ENCODE data around the gene XKR7.
"Not testable (repeated sequence)": the region's sequence is repeated elsewhere in the genome, so short reads cannot be mapped to it uniquely, and the experiment has no call there.

XKR7 gene, protein sequence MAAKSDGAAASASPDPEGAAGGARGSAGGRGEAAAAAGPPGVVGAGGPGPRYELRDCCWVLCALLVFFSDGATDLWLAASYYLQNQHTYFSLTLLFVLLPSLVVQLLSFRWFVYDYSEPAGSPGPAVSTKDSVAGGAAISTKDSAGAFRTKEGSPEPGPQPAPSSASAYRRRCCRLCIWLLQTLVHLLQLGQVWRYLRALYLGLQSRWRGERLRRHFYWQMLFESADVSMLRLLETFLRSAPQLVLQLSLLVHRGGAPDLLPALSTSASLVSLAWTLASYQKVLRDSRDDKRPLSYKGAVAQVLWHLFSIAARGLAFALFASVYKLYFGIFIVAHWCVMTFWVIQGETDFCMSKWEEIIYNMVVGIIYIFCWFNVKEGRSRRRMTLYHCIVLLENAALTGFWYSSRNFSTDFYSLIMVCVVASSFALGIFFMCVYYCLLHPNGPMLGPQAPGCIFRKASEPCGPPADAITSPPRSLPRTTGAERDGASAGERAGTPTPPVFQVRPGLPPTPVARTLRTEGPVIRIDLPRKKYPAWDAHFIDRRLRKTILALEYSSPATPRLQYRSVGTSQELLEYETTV

DNA sequence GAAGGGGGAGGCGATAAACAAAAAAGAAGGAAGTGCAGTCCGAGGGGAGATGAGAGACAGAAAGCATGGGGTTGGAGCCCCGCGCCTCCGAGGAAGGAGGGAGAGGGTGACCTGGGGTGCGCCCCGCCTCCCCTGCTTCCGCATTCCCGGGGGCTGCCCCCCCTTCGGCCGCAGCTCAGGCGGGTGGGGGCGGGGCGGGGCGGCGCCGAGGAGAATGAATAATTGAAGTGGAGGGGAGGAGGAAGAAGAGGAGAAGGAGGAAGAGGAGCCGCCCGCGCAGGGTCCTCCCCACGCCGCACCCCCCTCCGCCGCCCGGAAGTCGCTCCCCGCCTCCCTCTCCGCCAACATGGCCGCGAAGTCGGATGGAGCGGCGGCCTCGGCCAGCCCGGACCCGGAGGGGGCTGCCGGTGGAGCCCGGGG is at the start of gene XKR7:
Gene XKR7 (plus strand): TSS at position 322 of the 420 bp plus-strand sequence. CDS start 25 bp downstream, at position 347.
- H3K4me3 ChIP-seq (ENCODE audit: low read length): no peak within 1 kb of the TSS
- peaks cover 3% of the 10 kb centered on the region for H3K27me3 ChIP-seq (ENCODE audit: control insufficient read depth, insufficient read depth, low read length)
- no peak within 1 kb of the TSS for H3K9ac ChIP-seq (ENCODE audit: low read length)
- H3K36me3 ChIP-seq (ENCODE audit: control insufficient read depth, insufficient read depth, low read length): no peaks in the 10 kb centered on the region
- H3K27ac ChIP-seq (ENCODE audit: low read depth, low read length): no peak within 1 kb of the TSS
- no peaks in the 10 kb centered on the region for H3K4me1 ChIP-seq (ENCODE audit: control insufficient read depth, insufficient read depth, low read length)

DNA sequence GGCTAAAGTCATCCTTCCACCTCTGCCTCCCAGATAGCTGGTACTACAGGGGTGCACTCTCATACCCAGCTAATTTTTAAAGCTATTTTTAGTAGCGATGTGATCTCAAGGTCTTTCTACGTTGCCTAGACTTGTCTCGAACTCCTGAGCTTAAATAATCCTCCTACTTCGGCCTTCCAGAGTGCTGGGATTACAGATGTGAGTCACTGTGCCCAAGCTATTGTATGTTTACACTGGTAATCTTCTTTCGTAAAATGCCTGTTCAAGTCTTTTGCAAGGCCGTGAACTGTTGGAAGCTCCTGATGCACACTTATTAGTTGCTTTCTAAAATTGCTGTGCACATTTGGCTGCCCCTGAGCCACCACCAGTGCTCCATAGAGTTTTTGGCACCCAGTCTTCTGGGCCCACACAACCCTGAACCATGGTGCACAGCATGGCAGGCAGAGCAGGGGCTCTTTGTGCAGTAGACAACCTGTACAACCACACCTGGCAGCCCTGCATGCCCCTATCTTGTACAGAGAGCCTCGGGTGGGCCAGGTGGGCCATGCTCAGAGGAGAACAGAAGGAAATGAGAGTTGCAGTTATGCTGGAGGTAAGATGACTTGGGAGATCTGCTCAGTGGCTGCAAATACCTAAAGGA is 49.4 kb upstream of the XKR7 start:
- Histone ChIP-seq H3K4me1 (ENCODE audit: control insufficient read depth, insufficient read depth, low read length) (no peaks in the 10 kb centered on the region), H3K9ac (ENCODE audit: low read length) (no peak overlapping the region), H3K27me3 (ENCODE audit: control insufficient read depth, insufficient read depth, low read length) (peaks cover 3% of the 10 kb centered on the region), H3K27ac (ENCODE audit: low read depth, low read length) (no peak overlapping the region), H3K36me3 (ENCODE audit: control insufficient read depth, insufficient read depth, low read length) (no peaks in the 10 kb centered on the region), H3K4me3 (ENCODE audit: low read length) (no peak overlapping the region)

DNA sequence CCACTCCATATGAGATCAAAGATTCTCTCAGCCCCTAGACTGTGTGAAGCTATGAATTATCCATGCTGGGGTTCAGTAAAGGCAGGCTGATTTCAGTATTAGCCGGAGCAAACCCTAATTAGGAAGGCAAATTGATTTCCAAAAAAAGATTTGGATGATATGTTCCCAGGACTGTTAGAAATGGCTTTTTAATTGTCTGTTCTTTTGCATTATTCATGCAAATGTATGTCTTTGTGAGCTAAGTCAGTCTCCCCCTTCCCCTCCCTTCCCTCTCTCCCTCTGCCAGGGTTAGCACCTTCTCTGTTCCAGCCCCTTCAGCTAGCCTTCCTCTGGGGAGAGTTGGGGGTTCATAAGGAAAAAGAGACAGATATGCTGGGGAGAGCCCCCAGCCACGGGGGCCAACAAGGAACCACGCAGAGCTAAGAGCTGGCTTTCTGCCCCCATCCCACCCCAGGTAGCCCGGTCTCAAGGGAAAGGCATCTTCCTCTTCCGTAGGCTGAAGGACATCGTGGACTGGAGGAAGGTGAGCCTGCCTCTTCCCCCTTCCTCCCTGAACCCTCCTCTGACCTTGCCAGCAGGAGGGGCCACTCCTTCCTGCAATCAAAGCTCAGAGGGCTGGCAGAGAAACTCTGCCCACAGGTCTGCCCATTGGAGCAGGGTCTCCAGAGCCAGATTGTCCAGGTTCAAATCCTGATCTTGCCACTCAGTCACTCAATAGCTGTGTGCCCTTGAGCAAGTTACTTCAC is 48.4 kb upstream of the XKR7 start:
- no peak overlapping the region for H3K27ac ChIP-seq (ENCODE audit: low read depth, low read length)
- H3K27me3 ChIP-seq (ENCODE audit: control insufficient read depth, insufficient read depth, low read length): peaks cover 3% of the 10 kb centered on the region
- no peaks in the 10 kb centered on the region for H3K4me1 ChIP-seq (ENCODE audit: control insufficient read depth, insufficient read depth, low read length)
- H3K4me3 ChIP-seq (ENCODE audit: low read length): no peak overlapping the region
- no peaks in the 10 kb centered on the region for H3K36me3 ChIP-seq (ENCODE audit: control insufficient read depth, insufficient read depth, low read length)
- no peak overlapping the region for H3K9ac ChIP-seq (ENCODE audit: low read length)

DNA sequence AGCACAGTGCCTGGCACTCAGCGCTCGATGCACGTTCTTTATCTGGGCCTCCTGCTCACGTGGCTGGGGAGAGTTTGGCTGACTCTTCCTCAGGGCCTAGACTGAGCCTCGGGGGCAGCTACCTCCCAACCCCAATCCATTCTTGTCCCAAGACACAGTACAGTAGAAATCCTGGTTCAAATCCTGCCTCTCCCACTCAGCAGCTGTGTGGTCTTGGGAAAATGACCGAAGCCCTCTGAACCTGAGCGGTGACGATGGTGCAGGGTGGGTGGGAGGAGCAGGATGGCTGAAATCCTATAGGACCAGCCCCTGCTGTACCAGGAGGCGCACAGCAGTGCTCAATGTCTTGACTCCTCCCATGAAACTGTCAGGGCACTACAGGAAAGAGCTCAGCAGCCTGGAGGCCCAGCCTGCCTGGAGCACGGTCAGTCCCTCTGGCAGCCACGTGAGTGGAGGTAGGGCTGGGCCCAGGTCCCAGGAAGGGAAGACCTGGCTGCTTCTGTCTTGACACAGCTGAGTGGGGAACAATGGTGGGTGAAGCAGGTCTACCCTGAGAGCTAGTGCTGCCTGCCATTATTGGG is 47.6 kb upstream of the XKR7 start:
- peaks cover 3% of the 10 kb centered on the region for H3K27me3 ChIP-seq (ENCODE audit: control insufficient read depth, insufficient read depth, low read length)
- no peak overlapping the region for H3K9ac ChIP-seq (ENCODE audit: low read length)
- no peak overlapping the region for H3K27ac ChIP-seq (ENCODE audit: low read depth, low read length)
- H3K36me3 ChIP-seq (ENCODE audit: control insufficient read depth, insufficient read depth, low read length): no peaks in the 10 kb centered on the region
- H3K4me1 ChIP-seq (ENCODE audit: control insufficient read depth, insufficient read depth, low read length): no peaks in the 10 kb centered on the region
- H3K4me3 ChIP-seq (ENCODE audit: low read length): no peak overlapping the region

DNA sequence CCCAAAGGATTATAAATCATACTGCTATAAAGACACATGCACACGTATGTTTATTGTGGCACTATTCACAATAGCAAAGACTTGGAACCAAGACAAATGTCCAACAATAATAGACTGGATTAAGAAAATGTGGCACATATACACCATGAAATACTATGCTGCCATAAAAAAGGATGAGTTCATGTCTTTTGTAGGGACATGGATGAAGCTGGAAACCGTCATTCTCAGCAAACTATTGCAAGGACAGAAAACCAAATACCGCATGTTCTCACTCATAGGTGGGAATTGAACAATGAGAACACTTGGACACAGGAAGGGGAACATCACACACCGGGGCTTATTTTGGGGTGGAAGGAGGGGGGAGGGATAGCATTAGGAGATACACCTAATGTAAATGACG is 46.5 kb upstream of the XKR7 start:
- not testable (repeated sequence) for H3K4me1 ChIP-seq (ENCODE audit: control insufficient read depth, insufficient read depth, low read length)

DNA sequence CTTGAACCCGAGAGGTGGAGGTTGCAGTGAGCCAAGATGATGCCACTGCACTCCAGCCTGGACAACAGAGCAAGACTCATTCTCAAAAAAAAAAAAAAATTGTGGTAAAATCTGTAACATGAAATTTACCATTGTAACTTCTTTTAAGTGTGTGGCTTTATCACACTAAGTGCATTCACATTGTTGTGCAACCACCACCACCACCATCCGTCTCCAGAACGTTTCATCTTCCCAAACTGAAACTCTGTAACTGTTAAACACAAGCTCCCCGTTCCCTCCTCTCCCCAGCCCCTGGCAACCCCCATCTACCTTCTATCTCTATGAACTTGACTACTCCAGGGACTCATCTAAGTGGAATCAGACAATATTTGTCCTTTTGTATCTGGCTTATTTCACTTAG is 45.8 kb upstream of the XKR7 start:
- Histone ChIP-seq H3K27ac (ENCODE audit: low read depth, low read length) (no peak overlapping the region), H3K4me3 (ENCODE audit: low read length) (no peak overlapping the region), H3K9ac (ENCODE audit: low read length) (no peak overlapping the region), H3K27me3 (ENCODE audit: control insufficient read depth, insufficient read depth, low read length) (peaks cover 3% of the 10 kb centered on the region), H3K36me3 (ENCODE audit: control insufficient read depth, insufficient read depth, low read length) (no peaks in the 10 kb centered on the region), H3K4me1 (ENCODE audit: control insufficient read depth, insufficient read depth, low read length) (no peaks in the 10 kb centered on the region)

More for the DNA sequence above, 46.5 kb upstream of the XKR7 start:
- not testable (repeated sequence) for H3K36me3 ChIP-seq (ENCODE audit: control insufficient read depth, insufficient read depth, low read length); H3K9ac ChIP-seq (ENCODE audit: low read length); H3K27ac ChIP-seq (ENCODE audit: low read depth, low read length); H3K4me3 ChIP-seq (ENCODE audit: low read length); H3K27me3 ChIP-seq (ENCODE audit: control insufficient read depth, insufficient read depth, low read length)

DNA sequence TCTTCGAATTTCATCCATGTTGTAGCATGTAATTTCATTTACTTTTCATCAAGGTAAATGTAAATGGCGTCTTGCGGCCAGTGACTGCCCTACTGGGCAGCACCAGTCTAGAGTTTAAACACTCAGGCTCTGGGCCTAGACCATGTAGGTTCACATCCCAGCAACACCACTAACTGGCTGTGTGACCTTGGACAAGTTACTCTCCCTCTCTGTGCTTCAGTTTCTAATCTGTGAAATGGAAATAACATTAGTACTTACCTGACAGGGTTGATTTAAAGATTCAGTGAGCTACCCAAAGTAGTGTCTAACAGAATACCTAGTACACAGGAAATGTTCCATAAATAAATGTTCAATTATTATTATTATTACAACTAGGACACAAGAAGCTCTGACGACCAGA is 45.4 kb upstream of the XKR7 start:
- H3K4me1 ChIP-seq (ENCODE audit: control insufficient read depth, insufficient read depth, low read length): no peaks in the 10 kb centered on the region
- H3K27me3 ChIP-seq (ENCODE audit: control insufficient read depth, insufficient read depth, low read length): peaks cover 3% of the 10 kb centered on the region

DNA sequence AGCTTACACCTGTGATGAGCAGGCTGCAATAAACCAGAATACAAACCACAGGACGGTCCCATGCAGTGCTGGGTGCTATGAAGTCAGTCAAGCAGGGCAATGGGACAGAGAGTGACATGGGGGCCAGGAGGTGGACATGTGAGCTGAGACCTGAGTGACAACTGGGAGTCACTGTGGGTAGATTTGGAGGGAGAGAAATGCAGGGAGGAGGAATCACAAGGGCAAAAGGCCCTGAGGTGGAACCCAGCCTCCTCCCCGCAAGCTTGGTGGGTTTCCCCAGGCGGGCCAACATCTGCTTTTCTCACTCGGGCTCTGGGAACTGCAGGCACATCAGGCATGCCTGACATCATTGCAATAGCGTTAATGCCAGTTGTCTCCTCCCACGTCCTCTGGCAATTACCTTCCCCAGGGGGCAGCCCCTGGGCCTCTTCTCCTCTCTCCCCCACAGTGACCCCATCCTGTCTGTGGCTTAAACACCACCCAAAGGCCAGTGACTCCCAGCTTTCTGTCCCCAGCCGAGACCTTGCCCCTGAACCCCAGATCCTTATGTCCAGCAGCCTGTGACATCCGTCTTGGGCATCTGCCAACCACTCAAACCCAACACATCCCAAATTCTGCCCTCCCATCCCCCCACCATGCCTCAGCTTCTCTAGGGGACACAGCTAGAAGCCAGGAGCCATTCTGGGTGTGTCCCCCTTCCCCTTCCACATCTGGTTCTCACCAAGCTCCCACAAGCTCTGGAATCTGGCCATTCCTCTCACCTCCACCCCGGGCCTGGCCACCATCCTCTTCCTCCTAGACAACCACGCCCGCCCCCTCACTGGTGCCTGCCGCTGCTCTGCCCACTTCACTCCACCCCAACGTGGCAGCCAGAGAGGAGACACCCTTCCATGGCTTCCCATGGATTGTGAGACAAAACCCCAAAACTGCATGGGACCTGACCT is 44.3 kb upstream of the XKR7 start:
- H3K27ac ChIP-seq (ENCODE audit: low read depth, low read length): no peak overlapping the region

More for the DNA sequence above, 45.4 kb upstream of the XKR7 start:
- no peak overlapping the region for H3K27ac ChIP-seq (ENCODE audit: low read depth, low read length)
- no peak overlapping the region for H3K9ac ChIP-seq (ENCODE audit: low read length)
- no peak overlapping the region for H3K4me3 ChIP-seq (ENCODE audit: low read length)
- H3K36me3 ChIP-seq (ENCODE audit: control insufficient read depth, insufficient read depth, low read length): no peaks in the 10 kb centered on the region

DNA sequence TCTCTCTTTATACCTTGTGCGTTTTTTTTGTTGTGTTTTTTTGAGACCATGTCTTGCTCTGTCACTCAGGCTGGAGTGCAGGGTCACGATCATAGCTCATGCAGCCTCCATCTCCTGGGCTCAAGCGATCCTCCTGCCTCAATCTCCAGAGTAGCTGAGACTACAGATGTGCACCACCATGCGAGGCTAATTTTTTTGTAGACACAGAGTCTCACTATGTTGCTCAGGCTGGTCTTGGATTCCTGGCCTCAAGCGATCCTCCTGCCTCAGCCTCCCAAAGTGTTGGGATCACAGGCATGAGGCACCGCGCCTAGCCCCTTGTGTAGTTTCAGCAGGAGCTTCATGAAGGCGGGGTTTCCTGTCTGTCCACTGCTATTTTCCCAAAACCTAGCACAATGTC is 43.4 kb upstream of the XKR7 start:
- no peaks in the 10 kb centered on the region for H3K4me1 ChIP-seq (ENCODE audit: control insufficient read depth, insufficient read depth, low read length)
- peaks cover 3% of the 10 kb centered on the region for H3K27me3 ChIP-seq (ENCODE audit: control insufficient read depth, insufficient read depth, low read length)
- no peak overlapping the region for H3K4me3 ChIP-seq (ENCODE audit: low read length)
- H3K27ac ChIP-seq (ENCODE audit: low read depth, low read length): no peak overlapping the region
- no peaks in the 10 kb centered on the region for H3K36me3 ChIP-seq (ENCODE audit: control insufficient read depth, insufficient read depth, low read length)
- no peak overlapping the region for H3K9ac ChIP-seq (ENCODE audit: low read length)

More for the DNA sequence above, 44.3 kb upstream of the XKR7 start:
- Histone ChIP-seq H3K4me3 (ENCODE audit: low read length) (no peak overlapping the region), H3K36me3 (ENCODE audit: control insufficient read depth, insufficient read depth, low read length) (no peaks in the 10 kb centered on the region), H3K27me3 (ENCODE audit: control insufficient read depth, insufficient read depth, low read length) (peaks cover 3% of the 10 kb centered on the region), H3K9ac (ENCODE audit: low read length) (no peak overlapping the region), H3K4me1 (ENCODE audit: control insufficient read depth, insufficient read depth, low read length) (no peaks in the 10 kb centered on the region)

DNA sequence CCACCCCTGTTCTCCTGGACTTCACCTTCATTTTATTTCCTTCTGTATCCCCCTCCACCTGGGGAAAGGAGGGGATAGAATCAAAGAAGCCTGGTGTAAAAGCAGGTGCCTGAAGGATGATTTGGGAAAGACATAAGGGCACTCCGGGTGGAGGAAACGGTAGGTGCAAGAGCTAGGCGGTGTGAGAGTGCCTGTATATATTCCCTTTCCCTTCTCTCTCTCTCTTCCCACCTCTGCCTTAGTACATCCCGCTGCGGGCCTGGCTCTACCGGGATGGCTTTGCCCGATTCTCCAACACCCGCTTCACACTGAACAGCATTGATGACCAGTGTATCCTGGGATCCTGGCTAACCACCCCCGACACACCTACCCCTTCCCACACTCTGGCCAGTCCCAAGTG is 42.3 kb upstream of the XKR7 start:
- Histone ChIP-seq H3K4me1 (ENCODE audit: control insufficient read depth, insufficient read depth, low read length) (no peaks in the 10 kb centered on the region), H3K9ac (ENCODE audit: low read length) (no peak overlapping the region), H3K27ac (ENCODE audit: low read depth, low read length) (no peak overlapping the region), H3K36me3 (ENCODE audit: control insufficient read depth, insufficient read depth, low read length) (no peaks in the 10 kb centered on the region), H3K4me3 (ENCODE audit: low read length) (no peak overlapping the region), H3K27me3 (ENCODE audit: control insufficient read depth, insufficient read depth, low read length) (no peaks in the 10 kb centered on the region)

DNA sequence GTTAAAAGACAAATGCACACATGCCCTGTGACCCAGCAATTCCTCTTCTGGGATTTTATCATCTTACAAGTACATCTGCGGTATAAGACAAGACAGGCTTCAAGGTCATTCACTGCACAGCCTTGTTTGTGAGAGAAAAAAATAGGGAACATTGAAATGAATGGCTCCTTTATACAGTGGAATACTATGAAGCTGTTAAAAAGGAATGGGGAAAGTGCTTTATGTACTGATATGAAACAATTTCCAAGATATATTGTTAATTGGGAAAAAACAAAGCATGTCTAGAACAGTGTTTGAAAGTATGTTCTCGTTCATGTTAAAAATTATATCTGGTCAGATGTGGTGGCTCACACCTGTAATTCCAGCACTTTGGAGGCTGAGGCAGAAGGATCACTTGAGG is 41.5 kb upstream of the XKR7 start:
- no peaks in the 10 kb centered on the region for H3K36me3 ChIP-seq (ENCODE audit: control insufficient read depth, insufficient read depth, low read length)
- no peak overlapping the region for H3K9ac ChIP-seq (ENCODE audit: low read length)
- H3K4me3 ChIP-seq (ENCODE audit: low read length): no peak overlapping the region
- no peaks in the 10 kb centered on the region for H3K27me3 ChIP-seq (ENCODE audit: control insufficient read depth, insufficient read depth, low read length)
- no peak overlapping the region for H3K27ac ChIP-seq (ENCODE audit: low read depth, low read length)
- no peaks in the 10 kb centered on the region for H3K4me1 ChIP-seq (ENCODE audit: control insufficient read depth, insufficient read depth, low read length)

All from rectal smooth muscle tissue (tissue), 1 donor.